Mononuclear cell (primary cell): ENCODE measurements around the gene ST7. TPM values are rescaled to one million over a fixed set of nuclear protein-coding genes. Genes with fewer than 3 reads are reported as not detected.
"Not testable (repeated sequence)": the region's sequence is repeated elsewhere in the genome, so short reads cannot be mapped to it uniquely, and the experiment has no call there.

Source experiments
- H3K27me3 ChIP-seq: 2 replicates; pipeline ENCODE4 v1.6.0; 2011; ENCODE audit warnings: low read length, control low read depth; ENCODE audit not compliant: insufficient read depth
- H3K4me1 ChIP-seq: 2 replicates; pipeline ENCODE4 v1.5.1; 2011; ENCODE audit warnings: mild to moderate bottlenecking, low read length, control low read depth; ENCODE audit not compliant: insufficient read depth
- H3K4me3 ChIP-seq: 2 replicates; pipeline ENCODE4 v1.5.1; 2011; ENCODE audit warnings: mild to moderate bottlenecking, low read length, moderate library complexity
- H3K9me3 ChIP-seq: 2 replicates; pipeline ENCODE4 v1.5.1; 2011; ENCODE audit warnings: low read depth, mild to moderate bottlenecking, control low read depth, low read length
- total RNA-seq: library from RNA; depleted of rRNA; stranded (reverse); fragments of >200 nt; gene quantifications from one replicate; pipeline ENCODE4 v1.2.3, GENCODE V29; 2012

Gene ST7
- total RNA-seq, 1 donor: 9.3 TPM

DNA sequence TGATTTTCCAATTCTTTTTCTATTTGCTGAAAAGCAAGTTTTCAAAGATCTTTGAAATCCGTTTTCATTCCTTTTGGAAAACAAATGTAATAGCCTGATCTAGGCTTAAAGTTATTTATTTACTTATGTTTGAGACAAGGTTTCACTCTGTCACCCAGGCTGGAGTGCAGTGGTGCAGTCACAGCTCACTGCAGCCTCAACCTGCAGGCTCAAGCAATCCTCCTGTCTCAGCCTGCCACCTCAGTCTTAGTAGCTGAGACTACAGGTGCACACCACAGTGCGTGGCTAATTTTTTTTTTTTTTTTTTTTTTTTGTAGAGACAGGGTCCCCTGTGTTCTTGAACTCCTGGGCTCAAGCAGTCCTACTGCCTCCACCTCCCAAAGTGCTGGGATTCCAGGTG, 4.6 kb downstream of the ST7 start:
- no peaks in the 10 kb centered on the region for H3K9me3 ChIP-seq
- no peak overlapping the region for H3K4me3 ChIP-seq
- no peaks in the 10 kb centered on the region for H3K27me3 ChIP-seq
- peaks cover 14% of the 10 kb centered on the region for H3K4me1 ChIP-seq

DNA sequence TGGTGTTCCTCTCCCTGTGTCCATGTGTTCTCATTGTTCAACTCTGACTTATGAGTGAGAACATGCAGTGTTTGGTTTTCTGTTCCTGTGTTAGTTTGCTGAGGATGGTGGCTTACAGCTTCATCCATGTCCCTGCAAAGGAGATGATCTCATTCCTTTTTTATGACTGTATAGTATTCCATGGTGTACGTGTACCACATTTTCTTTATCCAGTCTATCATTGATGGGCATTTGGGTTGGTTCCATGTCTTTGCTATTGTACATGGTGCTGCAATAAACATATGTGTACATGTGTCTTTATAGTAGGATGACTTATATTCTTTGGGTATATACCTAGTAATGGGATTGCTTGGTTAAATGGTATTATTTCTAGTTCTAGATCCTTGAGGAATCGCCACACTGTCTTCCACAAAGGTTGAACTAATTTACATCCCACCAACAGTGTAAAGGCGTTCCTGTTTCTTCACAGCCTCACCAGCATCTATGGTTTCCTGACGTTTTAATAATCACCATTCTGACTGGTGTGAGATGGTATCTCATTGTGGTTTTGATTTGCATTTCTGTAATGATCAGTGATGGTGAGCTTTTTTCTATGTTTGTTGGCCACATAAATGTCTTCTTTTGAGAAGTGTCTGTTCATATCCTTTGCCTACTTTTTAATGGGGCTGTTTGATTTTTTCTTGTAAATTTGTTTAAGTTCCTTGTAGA, 8.8 kb downstream of the ST7 start:
- H3K9me3 ChIP-seq, H3K4me1 ChIP-seq, H3K27me3 ChIP-seq, H3K4me3 ChIP-seq: not testable (repeated sequence)

DNA sequence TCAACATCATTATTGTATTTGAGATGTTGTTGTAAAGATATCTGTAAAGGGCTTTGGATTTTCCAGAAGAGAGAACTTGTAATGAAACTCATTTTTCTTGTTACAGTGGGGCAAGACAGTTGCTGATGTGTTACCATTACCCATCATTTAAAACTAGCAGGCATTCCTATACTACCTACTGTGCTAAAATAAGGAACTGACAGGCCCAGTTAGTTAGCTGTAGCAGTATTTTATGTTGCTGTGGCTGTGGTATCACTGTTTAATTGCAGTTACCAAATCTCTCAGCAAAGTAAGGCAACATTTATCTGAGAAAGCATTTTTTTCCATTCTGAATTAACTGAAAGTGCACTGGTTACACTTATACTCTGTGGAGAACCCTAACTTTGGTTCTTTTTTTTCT, 9.9 kb downstream of the ST7 start:
- no peaks in the 10 kb centered on the region for H3K9me3 ChIP-seq
- H3K27me3 ChIP-seq: no peaks in the 10 kb centered on the region
- no peak overlapping the region for H3K4me3 ChIP-seq
- H3K4me1 ChIP-seq: no peaks in the 10 kb centered on the region

- H3K4me3 ChIP-seq: no peak overlapping the region
- H3K4me1 ChIP-seq: peaks cover 20% of the 10 kb centered on the region
- H3K9me3 ChIP-seq: no peaks in the 10 kb centered on the region
- H3K27me3 ChIP-seq: no peaks in the 10 kb centered on the region
These were observed 13.3 kb downstream of the ST7 start for GRCh38 chr7:116966601-116967000.

GRCh38 chr7:116967254-116967922, 14.1 kb downstream of the ST7 start:
- Histone ChIP-seq H3K4me3 (no peak overlapping the region), H3K9me3 (no peaks in the 10 kb centered on the region), H3K4me1 (peaks cover 20% of the 10 kb centered on the region), H3K27me3 (no peaks in the 10 kb centered on the region)

DNA sequence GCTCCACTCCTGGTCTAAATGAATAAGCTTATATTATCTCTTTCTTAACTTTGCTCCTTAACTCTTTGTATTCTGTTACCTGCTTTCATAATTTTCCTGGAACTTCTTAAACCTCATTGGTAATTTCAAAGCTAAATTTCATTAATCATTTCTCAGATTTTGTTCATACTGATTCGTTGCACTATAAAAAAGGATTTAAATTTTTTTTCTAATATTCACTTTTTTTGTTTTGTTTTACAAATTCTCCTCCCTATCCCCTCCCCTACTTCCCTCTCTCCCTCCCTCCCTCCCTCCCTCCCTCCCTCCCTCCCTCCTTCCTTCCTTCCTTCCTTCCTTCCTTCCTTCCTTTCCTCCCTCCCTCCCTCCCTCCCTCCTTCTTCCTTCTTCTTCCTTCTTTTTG, 14.7 kb downstream of the ST7 start:
- H3K9me3 ChIP-seq: no peaks in the 10 kb centered on the region
- no peaks in the 10 kb centered on the region for H3K27me3 ChIP-seq
- H3K4me1 ChIP-seq: peaks cover 20% of the 10 kb centered on the region
- H3K4me3 ChIP-seq: no peak overlapping the region

- Histone ChIP-seq H3K4me1 (peaks cover 20% of the 10 kb centered on the region), H3K4me3 (no peak overlapping the region), H3K27me3 (no peaks in the 10 kb centered on the region), H3K9me3 (no peaks in the 10 kb centered on the region)
These were observed 15.3 kb downstream of the ST7 start for GRCh38 chr7:116968631-116969030.

DNA sequence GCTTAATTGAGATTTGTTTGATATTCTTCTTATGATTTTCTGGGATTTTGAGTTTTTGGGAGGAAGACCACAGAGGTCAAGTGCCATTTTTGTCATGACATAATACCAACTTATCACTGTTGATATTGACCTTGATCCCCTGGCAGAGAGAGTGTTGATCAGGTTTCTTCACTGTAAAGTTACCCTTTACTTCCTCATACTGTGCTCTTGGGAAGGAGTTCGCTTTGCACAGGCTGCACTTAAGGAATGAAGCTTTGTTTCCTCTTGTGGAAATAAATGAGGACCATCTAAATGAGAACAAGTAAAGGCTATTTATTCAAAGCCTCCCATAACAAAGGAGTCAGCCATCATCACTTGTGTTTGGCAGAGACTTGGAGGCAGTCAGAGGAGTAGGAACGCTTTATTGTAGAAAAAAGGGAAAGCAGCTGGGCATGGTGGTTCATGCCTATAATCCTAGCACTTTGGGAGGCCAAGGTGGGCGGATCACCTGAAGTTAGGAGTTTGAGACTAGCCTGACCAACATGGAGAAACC, 16.1 kb downstream of the ST7 start:
- H3K27me3 ChIP-seq: no peaks in the 10 kb centered on the region
- peaks cover 20% of the 10 kb centered on the region for H3K4me1 ChIP-seq
- no peak overlapping the region for H3K4me3 ChIP-seq
- H3K9me3 ChIP-seq: no peaks in the 10 kb centered on the region

DNA sequence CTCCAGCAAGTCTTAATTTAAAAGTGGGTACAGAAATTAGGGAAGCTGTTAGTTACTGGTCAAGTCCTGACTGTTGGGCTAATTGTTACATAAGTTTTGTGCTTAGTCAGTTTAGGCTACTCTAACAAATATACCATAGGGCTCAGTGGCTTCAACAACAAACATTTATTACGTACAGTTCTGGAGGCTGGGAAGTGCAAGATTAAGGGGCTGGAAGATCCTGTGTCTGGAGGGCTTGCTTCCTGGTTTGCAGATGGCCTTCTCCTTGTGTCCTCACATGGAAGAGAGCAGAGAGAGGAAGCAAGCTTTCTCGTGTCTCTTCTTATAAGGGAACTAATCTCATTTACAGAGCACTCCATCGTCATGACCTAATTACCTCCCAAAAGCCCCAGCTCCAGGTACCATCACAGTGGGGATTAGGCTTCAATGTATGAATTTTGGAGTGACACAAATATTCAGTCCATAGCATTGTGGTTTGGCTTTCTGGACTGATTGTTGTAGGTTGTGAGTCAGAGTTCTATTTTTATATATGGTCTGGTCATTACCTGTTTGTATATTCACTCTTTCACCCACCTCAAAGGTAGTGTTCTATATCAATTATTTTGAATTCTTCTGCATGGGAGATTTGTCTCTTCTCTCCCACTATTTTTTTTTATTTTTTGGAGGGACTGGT, 17.1 kb downstream of the ST7 start:
- Histone ChIP-seq H3K4me3 (no peak overlapping the region), H3K9me3 (no peaks in the 10 kb centered on the region), H3K4me1 (peaks cover 20% of the 10 kb centered on the region), H3K27me3 (no peaks in the 10 kb centered on the region)

DNA sequence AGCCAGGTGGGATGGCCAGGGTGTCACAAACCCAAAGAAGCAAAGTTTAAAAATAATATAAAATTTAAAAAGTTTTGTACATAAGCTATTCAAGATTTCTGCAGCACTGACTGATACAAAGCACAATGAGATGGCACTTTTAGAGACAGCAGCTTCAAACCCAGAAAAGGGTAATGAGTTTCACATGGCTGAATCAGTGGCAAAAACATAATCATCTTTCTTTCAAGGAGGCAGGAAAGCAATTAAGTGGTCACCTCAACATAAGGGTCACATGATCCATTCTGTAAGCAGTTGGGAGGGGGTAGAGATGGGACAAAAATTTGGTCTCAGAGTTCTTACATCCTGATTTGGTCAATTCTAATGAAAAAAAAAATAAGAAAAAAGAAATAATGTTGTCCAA, 17.9 kb downstream of the ST7 start:
- H3K27me3 ChIP-seq, H3K4me3 ChIP-seq, H3K9me3 ChIP-seq: not testable (repeated sequence)
- peaks cover 20% of the 10 kb centered on the region for H3K4me1 ChIP-seq

DNA sequence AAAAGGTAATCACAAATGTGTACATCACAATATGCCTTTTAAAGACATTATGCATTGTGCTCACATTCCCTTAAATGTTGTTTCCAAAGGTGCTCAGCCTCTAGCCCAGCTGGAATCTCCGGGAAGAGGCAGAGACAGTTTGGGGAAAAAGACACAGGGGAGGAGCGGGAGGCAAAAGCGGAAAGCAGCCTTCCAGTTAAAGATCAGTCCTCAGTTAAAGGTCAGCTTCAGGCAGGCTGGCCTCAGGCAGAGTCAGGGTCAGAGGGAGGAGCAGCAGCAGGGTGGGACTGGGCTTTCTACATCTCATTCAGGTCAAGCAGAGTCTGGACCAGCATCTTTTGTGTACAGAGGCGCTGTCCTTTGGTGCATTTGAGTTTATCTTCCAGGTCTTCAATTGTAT, 18.6 kb downstream of the ST7 start:
- peaks cover 20% of the 10 kb centered on the region for H3K4me1 ChIP-seq
- H3K9me3 ChIP-seq: no peaks in the 10 kb centered on the region
- no peak overlapping the region for H3K4me3 ChIP-seq
- H3K27me3 ChIP-seq: no peaks in the 10 kb centered on the region

DNA sequence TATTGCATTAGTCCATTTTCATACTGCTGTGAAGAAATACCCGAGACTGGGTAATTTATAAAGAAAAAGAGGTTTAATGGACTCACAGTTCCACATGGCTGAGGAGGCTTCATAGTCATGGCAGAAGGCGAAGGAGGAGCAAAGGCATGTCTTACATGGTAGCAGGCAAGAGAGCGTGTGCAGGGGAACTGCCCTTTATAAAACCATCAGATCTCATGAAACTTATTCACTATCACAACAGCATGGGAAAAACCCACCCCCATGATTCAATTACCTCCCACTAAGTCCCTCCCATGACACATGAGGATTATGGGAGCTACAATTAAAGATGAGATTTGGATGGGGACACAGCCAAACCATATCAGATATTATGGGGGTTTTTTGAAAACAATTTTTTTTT, 21.7 kb downstream of the ST7 start:
- H3K27me3 ChIP-seq, H3K9me3 ChIP-seq, H3K4me3 ChIP-seq: not testable (repeated sequence)
- H3K4me1 ChIP-seq: peaks cover 12% of the 10 kb centered on the region

DNA sequence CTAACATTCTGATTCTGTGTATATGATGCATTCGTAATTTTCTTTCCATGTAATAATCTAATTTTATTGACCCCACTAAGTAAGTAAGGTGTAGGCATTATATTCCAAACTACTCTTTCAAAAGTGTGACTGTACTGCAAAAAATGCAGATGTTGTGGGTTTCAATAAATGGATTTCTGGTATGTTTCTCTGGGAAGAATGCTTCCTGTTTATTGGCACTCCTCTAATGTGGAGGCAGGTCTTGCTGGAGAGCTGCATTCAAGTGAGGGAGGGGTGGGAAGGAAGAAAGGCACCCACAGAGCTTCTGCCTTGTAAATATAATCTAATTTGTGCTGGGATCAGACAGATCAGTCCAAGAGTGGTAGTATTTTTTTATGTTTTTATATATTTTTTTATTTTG, 23.9 kb downstream of the ST7 start:
- H3K27me3 ChIP-seq: no peaks in the 10 kb centered on the region
- no peak overlapping the region for H3K4me3 ChIP-seq
- H3K4me1 ChIP-seq: no peaks in the 10 kb centered on the region
- H3K9me3 ChIP-seq: no peaks in the 10 kb centered on the region

GRCh38 chr7:116978006-116978405, 24.7 kb downstream of the ST7 start:
- Histone ChIP-seq H3K9me3 (no peaks in the 10 kb centered on the region), H3K27me3 (no peaks in the 10 kb centered on the region), H3K4me1 (no peaks in the 10 kb centered on the region), H3K4me3 (no peak overlapping the region)

DNA sequence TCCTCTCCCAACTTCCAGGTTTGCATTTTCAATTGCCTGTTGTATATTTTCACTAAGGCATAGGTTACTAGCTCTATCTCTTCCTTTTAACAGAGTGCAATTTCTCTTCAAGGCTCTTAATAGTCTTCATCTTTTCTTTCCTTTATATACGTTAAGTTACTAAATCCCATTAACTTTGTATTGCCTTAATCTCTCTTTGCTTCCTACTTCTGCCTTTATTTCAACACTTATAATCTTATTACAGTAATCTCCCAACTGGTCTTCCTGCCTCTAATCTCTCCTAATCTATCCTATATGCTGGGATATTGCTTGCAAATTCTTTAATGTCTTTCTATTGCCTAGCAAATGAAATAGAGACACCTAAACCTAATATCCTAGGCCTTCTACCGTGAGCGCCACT, 26.1 kb downstream of the ST7 start:
- Histone ChIP-seq H3K4me1 (no peaks in the 10 kb centered on the region), H3K4me3 (no peak overlapping the region), H3K9me3 (no peaks in the 10 kb centered on the region), H3K27me3 (no peaks in the 10 kb centered on the region)
